HCT116 (cell line): Measurements from ENCODE around the gene KIFC3. TPM values are rescaled to one million over a fixed set of nuclear protein-coding genes. Genes with fewer than 3 reads are reported as not detected.

ENCODE experiments used
- ATAC-seq: fragments of 200-7000 bp; cut with Tn5 transposase; 2 replicates; pipeline ENCODE4 v1.9.1; 2020; ENCODE audit warnings: mild to moderate bottlenecking, moderate library complexity
- BruUV-seq: library from RNA; stranded (reverse); fragments of 400-500 nt; replicated peaks from 2 replicates; lab custom pipeline; 2021; lab: Mats Ljungman, UMichigan
- CTCF ChIA-PET: fragments of 300-600 bp; sonication (Branson Sonifier 250); formaldehyde crosslinking; loops from one replicate; lab custom pipeline; 2021; ENCODE audit warnings: antibody characterized with exemption; lab: Charles Lee
- POLR2A ChIA-PET: fragments of 300-600, 350-600 bp; sonication (Branson Sonifier 250); formaldehyde crosslinking; loops from one replicate; lab custom pipeline; 2021; ENCODE audit warnings: antibody characterized with exemption; lab: Charles Lee
- RAD21 ChIA-PET, 2 experiments: fragments of 300-600 bp; sonication (Branson Sonifier 250); formaldehyde crosslinking; loops; one replicate each; lab custom pipeline; 2023; ENCODE audit warnings: low total read pairs in 2 of 2; ENCODE audit not compliant: uncharacterized antibody in 2 of 2, unreplicated experiment in 2 of 2, low non-redundant PET in 1 of 2; lab: Charles Lee
- DNase-seq: peaks from one replicate; pipeline ENCODE4 v3.0.0-alpha.2; 2010; ENCODE audit warnings: low read depth, low spot score
- H2AFZ ChIP-seq: fragments of 200-600 bp; shearing (Covaris generic), sonication (generic); 2 replicates; pipeline ENCODE4 v1.6.1; 2017; ENCODE audit warnings: low read depth, mixed run types, mixed read lengths, antibody characterized with exemption, low read length; ENCODE audit not compliant: poor library complexity, severe bottlenecking
- H3K27ac ChIP-seq: 2 replicates; pipeline ENCODE4 v1.5.1; 2012; ENCODE audit warnings: low read depth, low read length
- H3K27me3 ChIP-seq: fragments of 200-600 bp; sonication (generic); 2 replicates; pipeline ENCODE4 v1.6.1; 2016; ENCODE audit warnings: mixed run types, low read length, mixed read lengths; ENCODE audit not compliant: insufficient read depth
- H3K36me3 ChIP-seq, 2 experiments: fragments of 200-500 bp in 1 of 2; fragments of 200-600 bp in 1 of 2; sonication (Bioruptor generic) in 1 of 2; sonication (generic) in 1 of 2; 2 replicates each; pipeline versions ENCODE4 v1.5.1 to v1.6.1; 2014 to 2016; ENCODE audit warnings: low read length in 2 of 2, inconsistent platforms in 1 of 2, mixed read lengths in 1 of 2, mixed run types in 1 of 2; ENCODE audit not compliant: insufficient read depth in 2 of 2, control insufficient read depth in 1 of 2
- H3K4me1 ChIP-seq, 2 experiments: fragments of 200-600 bp in 1 of 2; sonication (generic) in 1 of 2; 2 replicates each; pipeline versions ENCODE4 v1.5.1 to v1.6.1; 2012 to 2017; ENCODE audit warnings: low read length in 2 of 2, inconsistent platforms in 1 of 2, mild to moderate bottlenecking in 1 of 2, mixed read lengths in 1 of 2, mixed run types in 1 of 2, moderate library complexity in 1 of 2; ENCODE audit not compliant: insufficient read depth in 2 of 2, control insufficient read depth in 1 of 2
- H3K4me2 ChIP-seq: fragments of 200-600 bp; sonication (generic); 2 replicates; pipeline ENCODE4 v1.6.1; 2017; ENCODE audit warnings: mixed run types, low read length, mixed read lengths
- H3K4me3 ChIP-seq, 2 experiments: fragments of 200-600 bp in 1 of 2; sonication (generic) in 1 of 2; replicated peaks in 1 of 2; 2 replicates each; pipeline ENCODE4 v1.5.1; 2011 to 2016; ENCODE audit warnings: low read length in 2 of 2, control low read depth in 1 of 2, low read depth in 1 of 2, mild to moderate bottlenecking in 1 of 2, mixed read lengths in 1 of 2, mixed run types in 1 of 2
- H3K79me2 ChIP-seq: fragments of 200-600 bp; sonication (generic); 2 replicates; pipeline ENCODE4 v1.6.1; 2017; ENCODE audit warnings: mild to moderate bottlenecking, mixed run types, low read length, moderate library complexity, mixed read lengths; ENCODE audit not compliant: insufficient read depth
- H3K9ac ChIP-seq: fragments of 200-600 bp; sonication (generic); 2 replicates; pipeline ENCODE4 v1.6.1; 2016; ENCODE audit warnings: low read length, mixed read lengths
- H3K9me2 ChIP-seq: fragments of 200-600 bp; sonication (generic), shearing (Covaris generic); 2 replicates; pipeline ENCODE4 v1.6.1; 2017; ENCODE audit warnings: mixed run types, mild to moderate bottlenecking, moderate library complexity; ENCODE audit not compliant: insufficient read depth
- H3K9me3 ChIP-seq, 2 experiments: fragments of 200-500 bp in 1 of 2; fragments of 200-600 bp in 1 of 2; sonication (Bioruptor generic) in 1 of 2; sonication (generic) in 1 of 2; 2 replicates each; pipeline ENCODE4 v1.6.1; 2014 to 2017; ENCODE audit warnings: low read length in 2 of 2, mixed read lengths in 2 of 2, inconsistent platforms in 1 of 2, low read depth in 1 of 2, mild to moderate bottlenecking in 1 of 2, mixed run types in 1 of 2, moderate library complexity in 1 of 2; ENCODE audit not compliant: control insufficient read depth in 1 of 2, insufficient read depth in 1 of 2
- H4K20me1 ChIP-seq: fragments of 200-600 bp; sonication (generic), shearing (Covaris generic); 2 replicates; pipeline ENCODE4 v1.6.1; 2017; ENCODE audit warnings: mixed run types, mild to moderate bottlenecking, moderate library complexity; ENCODE audit not compliant: insufficient read depth
- CEBPB ChIP-seq: IDR thresholded peaks from 2 replicates; pipeline ENCODE4 v1.6.1; 2012; ENCODE audit warnings: low read depth
- ELF1 ChIP-seq: IDR thresholded peaks from 2 replicates; pipeline ENCODE4 v1.6.1; 2012; ENCODE audit warnings: low read depth, borderline replicate concordance
- EZH2phosphoT487 ChIP-seq: fragments of 200-600 bp; IDR thresholded peaks from 2 replicates; pipeline ENCODE4 v1.6.1; 2018; ENCODE audit warnings: antibody characterized with exemption, borderline replicate concordance
- POLR2A ChIP-seq: IDR thresholded peaks from 2 replicates; pipeline ENCODE4 v1.7.0; 2011; ENCODE audit warnings: borderline replicate concordance; ENCODE audit not compliant: insufficient read depth, insufficient read length; ENCODE audit errors: extremely low read depth
- POLR2AphosphoS5 ChIP-seq: IDR thresholded peaks from 2 replicates; pipeline ENCODE4 v1.6.1; 2011; ENCODE audit warnings: mild to moderate bottlenecking, low read depth, low read length, moderate library complexity
- RAD21 ChIP-seq: IDR thresholded peaks from 2 replicates; pipeline ENCODE4 v1.6.1; 2012; ENCODE audit warnings: low read depth, mild to moderate bottlenecking
- SP1 ChIP-seq: IDR thresholded peaks from 2 replicates; pipeline ENCODE4 v1.6.1; 2012; ENCODE audit warnings: low read depth
- SRF ChIP-seq: IDR thresholded peaks from 2 replicates; pipeline ENCODE4 v1.6.1; 2012; ENCODE audit warnings: low read depth
- YY1 ChIP-seq: IDR thresholded peaks from 2 replicates; pipeline ENCODE4 v1.6.1; 2011; ENCODE audit warnings: low read length, low read depth, moderate library complexity, mild to moderate bottlenecking; ENCODE audit not compliant: insufficient replicate concordance; ENCODE audit errors: extremely low read depth
- ZFX ChIP-seq: fragments of 450-650 bp; IDR thresholded peaks from 2 replicates; pipeline ENCODE4 v1.6.1; 2017
- intact Hi-C: fragments of 100-400 bp; cut with micrococcal nuclease; formaldehyde crosslinking; loops from 2 replicates; pipeline ENCODE4 v1.10.0; 2022
- microRNA-seq: library from miRNA; unstranded; fragments of <30 nt; microRNA quantifications from one replicate; pipeline ENCODE4, GENCODE V29; 2016; ENCODE audit warnings: borderline number of aligned reads
- total RNA-seq: library from RNA; stranded (reverse); gene quantifications from one replicate; pipeline ENCODE4 v1.2.1, GENCODE V29; 2021; ENCODE audit not compliant: unreplicated experiment
- TF ChIP-seq, protein P1 (sequence below): IDR thresholded peaks from 2 replicates; pipeline ENCODE4 v1.6.1; 2012; ENCODE audit warnings: low read depth

Gene KIFC3
- total RNA-seq, 1 experiment from 2014 or later, result 31.9 TPM

GRCh38 chr16:57709663-57710062, 92.6 kb downstream of the KIFC3 start:
- ChIA-PET POLR2A (no interaction called here), CTCF (no interaction called here)

More at GRCh38 chr16:57709663-57710062, 92.6 kb downstream of the KIFC3 start:
- Histone ChIP-seq H3K27me3 (peaks cover 10% of the 10 kb centered on the region), H4K20me1 (no peaks in the 10 kb centered on the region), H3K4me2 (no peak overlapping the region), H3K27ac (no peak overlapping the region), H2AFZ (no peak overlapping the region), H3K36me3 (no peaks in the 10 kb centered on the region), H3K9me3 (no peaks in the 10 kb centered on the region), H3K9me2 (no peaks in the 10 kb centered on the region), H3K4me3 (no peak overlapping the region), H3K79me2 (no peaks in the 10 kb centered on the region), H3K4me1 (no peaks in the 10 kb centered on the region), H3K9ac (no peak overlapping the region)
- RAD21 ChIA-PET, result no interaction called here
- no peak for DNase-seq
- TF ChIP-seq EZH2phosphoT487 (no peak), POLR2AphosphoS5 (no peak), RAD21 (no peak), POLR2A (no peak), SP1 (no peak), ZFX (no peak), ELF1 (no peak), YY1 (no peak), SRF (no peak), CEBPB (no peak)
- TF ChIP-seq, protein P1, sequence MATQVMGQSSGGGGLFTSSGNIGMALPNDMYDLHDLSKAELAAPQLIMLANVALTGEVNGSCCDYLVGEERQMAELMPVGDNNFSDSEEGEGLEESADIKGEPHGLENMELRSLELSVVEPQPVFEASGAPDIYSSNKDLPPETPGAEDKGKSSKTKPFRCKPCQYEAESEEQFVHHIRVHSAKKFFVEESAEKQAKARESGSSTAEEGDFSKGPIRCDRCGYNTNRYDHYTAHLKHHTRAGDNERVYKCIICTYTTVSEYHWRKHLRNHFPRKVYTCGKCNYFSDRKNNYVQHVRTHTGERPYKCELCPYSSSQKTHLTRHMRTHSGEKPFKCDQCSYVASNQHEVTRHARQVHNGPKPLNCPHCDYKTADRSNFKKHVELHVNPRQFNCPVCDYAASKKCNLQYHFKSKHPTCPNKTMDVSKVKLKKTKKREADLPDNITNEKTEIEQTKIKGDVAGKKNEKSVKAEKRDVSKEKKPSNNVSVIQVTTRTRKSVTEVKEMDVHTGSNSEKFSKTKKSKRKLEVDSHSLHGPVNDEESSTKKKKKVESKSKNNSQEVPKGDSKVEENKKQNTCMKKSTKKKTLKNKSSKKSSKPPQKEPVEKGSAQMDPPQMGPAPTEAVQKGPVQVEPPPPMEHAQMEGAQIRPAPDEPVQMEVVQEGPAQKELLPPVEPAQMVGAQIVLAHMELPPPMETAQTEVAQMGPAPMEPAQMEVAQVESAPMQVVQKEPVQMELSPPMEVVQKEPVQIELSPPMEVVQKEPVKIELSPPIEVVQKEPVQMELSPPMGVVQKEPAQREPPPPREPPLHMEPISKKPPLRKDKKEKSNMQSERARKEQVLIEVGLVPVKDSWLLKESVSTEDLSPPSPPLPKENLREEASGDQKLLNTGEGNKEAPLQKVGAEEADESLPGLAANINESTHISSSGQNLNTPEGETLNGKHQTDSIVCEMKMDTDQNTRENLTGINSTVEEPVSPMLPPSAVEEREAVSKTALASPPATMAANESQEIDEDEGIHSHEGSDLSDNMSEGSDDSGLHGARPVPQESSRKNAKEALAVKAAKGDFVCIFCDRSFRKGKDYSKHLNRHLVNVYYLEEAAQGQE, result no peak
- no peak for ATAC-seq
- intact Hi-C loops, result no loop called here
- BruUV-seq, result no TSS peak

Small RNA genes within 50 kb of the gene (microRNA-seq; reads per million reads assigned to microRNA genes)
- not detected for gene MIR6772

Other genes with a start within 250 kb of the KIFC3 start
- 36.4 TPM for gene ADGRG1, start 173.9 kb downstream of the KIFC3 start, total RNA-seq
- gene ADGRG3, start 134.2 kb downstream of the KIFC3 start, total RNA-seq, result not detected
- 0.91 TPM for gene DRC7, start 107.7 kb downstream of the KIFC3 start, total RNA-seq
- gene KATNB1, start 66.7 kb downstream of the KIFC3 start, total RNA-seq, result 32.2 TPM
- gene CNGB1, start 168.6 kb upstream of the KIFC3 start, total RNA-seq, result not detected
- 7.1 TPM for gene ZNF319, start 198.2 kb upstream of the KIFC3 start, total RNA-seq
- 73.1 TPM for gene USB1, start 198.9 kb upstream of the KIFC3 start, total RNA-seq
- gene MMP15, start 223.3 kb upstream of the KIFC3 start, total RNA-seq, result 38.5 TPM